GM19455 (cell line): ENCODE results near the gene MEN1.

Experiments
- ATAC-seq: cut with Tn5 transposase; IDR thresholded peaks from one replicate; pipeline ENCODE4 v1.9.1; 2021; ENCODE audit not compliant: unreplicated experiment

The MEN1 gene

DNA sequence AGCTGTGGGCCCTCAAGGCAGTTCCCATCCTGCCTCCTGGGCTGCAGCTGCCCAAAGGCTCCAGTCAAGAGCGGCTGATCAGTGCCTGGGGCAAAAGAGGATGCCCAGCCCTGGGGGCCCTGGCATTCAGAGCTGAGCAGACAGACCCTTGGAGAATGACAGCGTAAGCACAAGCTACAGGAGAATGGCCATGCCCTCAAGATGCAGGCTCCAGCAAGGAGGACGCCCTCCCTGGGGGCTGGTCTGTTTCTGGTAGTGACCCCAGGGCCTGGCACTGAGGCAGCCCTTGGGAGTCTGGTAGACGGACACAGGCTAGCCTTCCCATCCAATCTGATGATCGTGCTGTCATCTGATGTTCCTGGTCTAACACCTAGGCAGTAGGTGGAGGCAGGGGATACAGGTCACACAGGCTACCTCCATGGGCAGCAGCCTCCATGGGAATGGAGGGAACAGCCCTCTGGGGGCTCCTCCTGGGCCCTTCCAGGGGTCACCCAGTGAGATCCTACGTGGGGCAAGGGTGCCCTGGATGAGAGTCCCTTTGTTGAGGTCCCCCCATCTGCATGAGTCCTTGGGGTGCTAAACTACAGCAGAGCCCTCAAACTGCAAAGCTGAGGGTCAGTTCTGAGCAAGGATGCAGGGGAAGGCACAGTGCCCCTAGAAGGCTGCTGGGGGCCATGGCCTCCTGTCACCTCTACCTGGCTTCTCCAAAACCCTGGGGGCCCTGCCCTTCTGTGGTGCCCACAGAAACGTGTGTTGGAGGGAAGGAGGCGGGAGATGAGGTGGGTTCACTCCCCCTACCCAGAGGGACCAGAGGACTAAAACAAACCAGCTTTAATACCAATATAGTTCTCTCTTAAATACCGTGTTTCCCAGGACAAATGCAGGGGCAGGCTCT lies 21.8 kb downstream of the MEN1 start:
- no peak for ATAC-seq

DNA sequence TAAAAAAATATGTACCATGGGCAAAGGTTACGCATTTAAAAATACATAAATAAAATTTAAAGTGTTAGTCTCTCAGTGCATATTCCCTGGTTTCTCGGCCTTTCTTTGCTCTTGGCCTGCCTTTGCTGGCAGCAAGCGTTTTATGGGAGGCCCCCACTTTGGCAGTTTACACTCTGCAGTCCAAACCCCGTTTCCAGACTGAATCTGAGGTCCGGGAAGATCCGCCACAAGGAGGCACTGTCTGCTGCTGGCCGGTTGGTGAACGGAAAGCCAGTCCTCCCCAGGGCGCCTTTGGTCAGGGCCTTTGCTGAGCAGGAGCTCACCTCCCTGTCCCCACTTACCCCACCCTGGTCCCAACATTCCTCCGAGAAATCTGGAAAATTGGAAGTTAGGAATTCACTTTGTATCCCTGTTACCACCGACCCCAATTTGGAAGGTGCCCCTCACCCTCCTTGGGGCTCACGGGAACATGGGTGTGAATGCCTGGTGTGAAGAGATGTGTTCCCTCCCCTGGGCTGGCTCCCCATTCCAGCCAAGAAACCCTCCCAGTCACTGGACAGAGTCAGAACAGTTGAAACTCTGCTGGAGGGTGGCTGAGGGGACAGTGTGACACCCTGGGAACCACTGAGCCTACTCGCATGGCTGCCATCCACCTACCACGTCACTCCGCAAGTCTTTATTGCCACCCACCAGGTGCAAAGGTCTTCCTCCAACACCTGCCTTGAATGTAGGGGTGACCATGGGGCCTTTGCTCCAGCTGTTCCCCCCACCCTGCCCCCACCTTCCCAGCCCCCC lies 22.6 kb downstream of the MEN1 start:
- no peak for ATAC-seq

DNA sequence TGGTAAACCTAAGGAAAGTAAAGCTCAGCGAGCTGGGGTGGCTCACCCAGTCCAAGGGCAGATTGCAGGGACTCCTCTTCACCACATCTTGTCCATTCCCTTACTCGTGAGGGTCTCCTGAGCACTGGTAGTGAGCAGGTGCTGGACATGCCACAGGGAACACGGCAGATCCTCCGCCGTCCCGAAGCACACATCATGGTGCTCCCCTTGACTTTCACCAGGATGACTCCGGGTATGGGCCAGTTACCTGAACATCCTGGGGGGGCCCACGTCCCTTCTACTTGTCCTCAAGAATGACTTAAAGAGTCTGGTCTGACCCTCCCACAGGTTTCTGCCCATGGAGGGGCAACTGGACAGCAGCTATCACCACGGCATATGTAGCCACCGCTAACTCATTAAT lies 24.0 kb downstream of the MEN1 start:
- ATAC-seq = no peak

DNA sequence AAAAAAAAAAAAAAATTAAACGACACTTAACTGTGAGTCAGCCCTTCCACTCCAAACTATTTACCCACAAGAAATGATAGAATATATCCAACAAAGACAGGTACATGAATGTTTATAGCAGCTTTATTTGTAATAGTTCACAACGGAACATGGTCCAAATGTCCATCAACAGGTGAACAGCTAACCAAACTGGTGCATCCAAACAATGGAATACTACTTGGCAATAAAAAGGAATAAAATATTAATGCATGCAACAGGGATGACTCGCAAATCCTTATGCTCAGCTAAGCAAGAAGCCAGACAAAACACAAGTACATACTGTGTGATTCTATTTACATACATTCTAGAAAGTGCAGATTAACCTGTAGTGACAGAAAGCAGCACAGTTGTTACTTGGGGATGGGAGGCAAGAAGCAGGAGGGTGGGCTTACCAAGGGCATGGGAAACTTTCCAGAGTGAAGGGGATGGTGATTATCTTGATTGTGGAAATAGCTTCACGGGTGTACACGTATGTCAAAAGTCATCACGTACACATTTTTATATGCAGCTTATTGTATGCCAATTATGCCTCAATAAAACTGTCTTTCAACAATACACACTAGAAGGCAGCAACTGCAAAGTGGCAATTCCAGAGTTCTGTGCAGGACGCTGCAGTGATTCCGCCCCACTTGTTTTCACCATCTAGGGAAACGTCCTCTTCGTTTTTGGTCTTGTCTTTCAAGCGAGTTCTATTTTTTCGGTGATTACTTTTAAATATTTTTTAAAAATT lies 25.4 kb downstream of the MEN1 start:
- no peak for ATAC-seq

DNA sequence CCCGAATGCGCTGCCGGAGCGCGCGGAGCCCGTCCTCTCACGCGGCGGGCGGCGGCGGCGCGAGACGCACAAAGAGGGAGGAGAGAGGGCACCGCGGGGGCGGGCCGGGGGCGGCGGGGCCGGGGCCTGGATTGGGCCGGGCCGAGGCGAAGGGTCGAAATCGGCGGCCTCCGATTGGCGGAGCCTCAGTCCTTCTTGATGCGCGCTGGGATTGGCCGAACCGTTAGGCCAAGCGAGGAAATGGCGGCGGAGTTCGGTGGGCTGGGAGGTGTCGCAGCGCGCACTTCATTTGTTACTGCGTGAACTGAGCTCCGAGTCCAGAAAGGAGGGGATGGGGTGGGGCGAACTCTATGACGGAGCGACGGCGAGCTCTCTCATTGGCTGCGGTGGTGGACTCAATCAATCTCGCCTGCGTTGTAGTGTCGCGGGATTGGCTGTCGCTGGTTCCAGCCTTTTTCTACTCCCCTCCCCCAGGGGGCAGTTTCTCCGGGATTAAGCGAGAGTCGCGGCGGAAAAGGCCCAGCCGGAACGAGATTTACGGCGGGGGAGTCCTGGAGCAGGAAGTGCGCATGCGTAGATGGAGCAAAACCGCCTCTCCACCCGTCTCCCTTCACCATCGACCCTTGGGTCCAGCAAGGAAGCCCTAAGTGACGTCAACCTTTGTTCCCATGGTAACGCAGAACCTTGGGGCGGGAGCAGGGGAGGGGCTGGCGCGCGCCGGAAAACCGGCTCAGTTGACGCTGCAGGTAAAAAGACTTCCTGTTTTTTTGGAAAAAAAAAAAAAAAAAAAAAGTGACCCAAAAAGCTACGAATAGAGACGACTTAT lies 31.7 kb downstream of the MEN1 start, which contains the start of gene SF1:
TSS of gene SF1 (minus strand) at position 70 of the 826 bp plus-strand sequence. CDS start 150 bp downstream, outside the sequence.
- ATAC-seq = peak; percentile 71

DNA sequence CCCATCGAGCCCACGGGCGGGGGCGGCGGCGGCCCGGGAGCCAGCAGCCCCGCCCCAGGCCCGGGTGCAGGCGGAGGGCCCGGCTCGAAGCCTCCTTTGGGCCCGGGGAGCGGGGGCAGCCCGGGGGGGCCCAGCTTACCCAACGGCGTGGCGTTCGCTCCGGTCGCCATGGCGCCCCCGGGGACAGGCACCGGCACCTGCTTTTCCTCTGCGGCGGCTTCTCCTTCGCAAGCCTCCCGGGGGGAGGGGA lies 32.2 kb downstream of the MEN1 start:
- ATAC-seq = peak; percentile 17

GRCh38 chr11:64777449-64778222 lies 32.7 kb downstream of the MEN1 start:
- ATAC-seq = peak; percentile 26

DNA sequence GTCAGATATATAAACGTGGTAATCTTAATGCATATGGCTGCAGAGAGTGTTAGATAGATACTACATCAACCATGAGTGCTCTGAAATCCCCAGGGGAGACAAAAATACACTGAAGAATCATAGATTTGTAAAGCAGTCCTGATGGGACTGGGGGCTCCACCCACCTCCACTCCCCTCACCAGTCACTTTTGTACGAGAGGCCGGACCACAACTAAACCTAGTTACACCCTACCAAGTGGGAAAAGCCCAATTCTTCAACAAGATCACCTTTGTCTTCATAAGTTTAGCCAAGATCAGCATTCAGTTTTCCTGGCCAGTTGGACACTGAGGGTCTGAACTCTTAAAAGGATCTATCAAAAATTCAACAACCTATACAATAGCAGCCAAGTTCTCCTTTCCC lies 33.5 kb downstream of the MEN1 start:
- no peak for ATAC-seq

- ATAC-seq = no peak
Measured at GRCh38 chr11:64776425-64776824, 33.9 kb downstream of the MEN1 start.

DNA sequence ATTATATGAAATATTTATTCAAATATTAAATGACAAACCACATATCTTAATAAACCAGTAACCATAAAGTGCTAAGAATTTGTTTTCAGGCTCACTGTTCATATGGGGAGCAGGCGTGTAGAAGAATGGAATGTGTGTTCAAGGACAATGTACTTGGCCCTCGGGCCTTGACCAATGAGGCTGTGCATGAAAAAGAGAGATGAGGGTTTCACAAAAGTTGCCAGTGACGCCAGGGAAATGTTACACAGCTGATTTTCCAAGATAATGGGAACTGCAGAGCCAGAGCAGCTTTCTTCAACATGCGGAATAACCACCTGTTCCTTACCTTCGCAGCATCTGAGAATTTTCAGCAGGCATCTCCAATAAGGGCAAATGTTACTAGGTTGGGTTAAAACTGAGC lies 36.2 kb downstream of the MEN1 start:
- no peak for ATAC-seq

DNA sequence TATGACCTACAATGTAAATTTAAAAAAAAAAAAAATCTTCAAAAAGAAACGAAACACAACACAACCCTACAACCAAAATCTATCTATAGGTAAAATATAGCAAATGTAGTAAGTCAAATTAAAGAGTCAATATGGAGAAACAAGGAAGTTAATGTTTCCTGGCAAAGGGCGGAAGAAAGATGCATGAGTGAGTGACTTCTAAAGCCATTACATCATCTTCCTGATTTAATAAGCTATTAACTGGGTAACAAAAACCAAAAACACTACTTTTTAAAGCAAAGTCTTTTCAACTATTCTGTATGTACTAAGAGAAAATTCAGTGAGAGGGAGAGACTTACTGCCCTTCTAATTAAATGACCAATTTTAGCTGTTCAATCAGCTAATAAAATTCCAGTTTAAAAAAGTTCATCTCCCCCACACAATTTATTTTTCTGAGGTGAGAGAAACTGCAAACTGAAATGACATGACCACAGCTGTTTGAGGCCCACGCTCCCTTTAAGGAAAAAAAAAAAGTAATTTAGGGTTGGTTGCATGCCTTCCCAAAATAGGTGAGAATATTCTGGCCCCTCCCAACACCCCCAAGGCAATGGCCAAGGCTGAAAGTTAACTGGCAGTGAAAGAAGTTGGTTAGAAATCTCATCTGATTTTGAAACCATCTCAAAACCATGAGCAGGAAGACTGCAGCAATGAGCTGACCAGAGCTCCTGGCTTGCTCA lies 37.9 kb downstream of the MEN1 start:
- no peak for ATAC-seq

DNA sequence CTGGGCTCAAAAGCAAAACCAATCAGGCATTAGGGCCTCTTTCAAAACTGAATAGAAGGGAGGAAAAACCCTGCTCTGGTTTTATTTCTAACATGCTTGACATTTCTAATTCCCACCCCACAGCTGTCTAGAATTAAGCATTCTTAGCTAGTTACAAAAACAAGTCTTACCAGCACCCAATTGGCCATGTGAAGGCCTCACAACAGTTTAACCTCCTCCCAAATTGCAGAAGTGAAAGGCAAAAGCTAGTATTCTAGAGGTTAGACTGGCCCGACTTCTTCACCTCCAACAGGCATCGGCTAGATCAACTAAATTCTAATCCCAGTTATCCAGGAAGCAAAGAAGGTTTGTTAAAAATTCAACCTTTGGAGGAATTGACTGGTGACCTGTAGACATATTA lies 38.5 kb downstream of the MEN1 start:
- no peak for ATAC-seq

GRCh38 chr11:64770120-64770519 lies 40.2 kb downstream of the MEN1 start:
- ATAC-seq = no peak

GRCh38 chr11:64769283-64769682 lies 41.1 kb downstream of the MEN1 start:
- no peak for ATAC-seq

- no peak for ATAC-seq
Measured at GRCh38 chr11:64768300-64768694, 42.1 kb downstream of the MEN1 start.

DNA sequence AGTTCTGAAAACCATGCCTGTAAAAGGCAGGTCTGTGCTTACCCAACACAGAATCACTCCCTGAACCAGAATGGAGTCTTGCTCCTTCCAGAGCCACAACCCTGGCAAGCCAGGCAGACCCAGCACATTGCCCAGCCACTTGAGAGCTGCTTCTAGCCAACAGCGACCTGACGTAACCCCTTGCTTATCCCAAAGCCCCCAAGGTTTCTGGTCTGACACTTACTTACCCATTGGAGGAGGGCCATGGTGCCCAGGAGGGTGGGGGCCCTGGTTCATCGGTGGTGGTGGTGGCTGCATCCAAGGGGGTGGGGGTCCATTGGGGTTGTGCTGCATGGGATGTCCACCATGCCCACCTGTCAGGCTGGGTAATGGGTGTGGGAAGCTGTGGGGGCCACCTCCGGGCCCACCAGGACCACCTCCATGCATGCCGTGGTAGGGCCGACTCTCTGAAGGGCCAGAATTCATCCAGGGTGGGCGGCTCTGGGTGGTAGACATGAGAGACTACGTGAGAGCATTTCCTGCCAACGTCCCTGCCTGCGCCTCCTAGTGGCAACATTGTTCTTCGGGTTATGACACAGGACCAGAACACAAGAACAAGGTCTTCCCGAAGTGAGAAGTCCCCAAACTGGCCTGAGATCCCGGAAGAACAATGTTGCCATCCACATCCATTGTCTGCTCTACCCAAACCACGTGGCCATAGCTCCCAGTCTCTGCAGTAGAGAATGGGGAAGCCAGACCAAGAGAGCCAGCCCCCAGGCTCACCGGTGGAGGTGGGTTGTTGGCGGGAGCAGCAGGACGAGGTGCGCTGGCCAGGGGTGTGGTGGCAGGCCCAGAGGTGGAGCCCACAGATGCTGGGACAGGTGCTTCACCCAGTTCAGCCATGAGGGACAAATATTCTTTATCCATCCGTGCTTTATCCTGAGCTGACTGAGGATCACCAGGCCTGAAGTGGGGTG lies 42.7 kb downstream of the MEN1 start:
- ATAC-seq = no peak

- no peak for ATAC-seq
Measured at GRCh38 chr11:64766881-64767280, 43.5 kb downstream of the MEN1 start.
